HUES48 (cell line): Measurements from ENCODE around the gene BPI.

Experiments
- H3K27ac ChIP-seq: one replicate; pipeline ENCODE4 v1.7.0; 2013; ENCODE audit warnings: low read depth, low read length, inconsistent platforms
- H3K27me3 ChIP-seq: 2 replicates; pipeline ENCODE4 v1.6.1; 2013; ENCODE audit warnings: mild to moderate bottlenecking, low read length; ENCODE audit not compliant: control insufficient read depth, insufficient read depth
- H3K36me3 ChIP-seq: 2 replicates; pipeline ENCODE4 v1.6.1; 2013; ENCODE audit warnings: low read length; ENCODE audit not compliant: control insufficient read depth, insufficient read depth
- H3K4me1 ChIP-seq: 2 replicates; pipeline ENCODE4 v1.6.1; 2013; ENCODE audit warnings: mild to moderate bottlenecking, low read length; ENCODE audit not compliant: control insufficient read depth, insufficient read depth
- H3K4me3 ChIP-seq: 2 replicates; pipeline ENCODE4 v1.5.1; 2013; ENCODE audit warnings: mild to moderate bottlenecking, low read depth, low read length
- H3K9ac ChIP-seq: 2 replicates; pipeline ENCODE4 v1.6.1; 2013; ENCODE audit warnings: mild to moderate bottlenecking, low read depth, low read length, moderate library complexity
- H3K9me3 ChIP-seq: 2 replicates; pipeline ENCODE4 v1.6.1; 2013; ENCODE audit warnings: low read length; ENCODE audit not compliant: control insufficient read depth, insufficient read depth

Gene BPI

DNA sequence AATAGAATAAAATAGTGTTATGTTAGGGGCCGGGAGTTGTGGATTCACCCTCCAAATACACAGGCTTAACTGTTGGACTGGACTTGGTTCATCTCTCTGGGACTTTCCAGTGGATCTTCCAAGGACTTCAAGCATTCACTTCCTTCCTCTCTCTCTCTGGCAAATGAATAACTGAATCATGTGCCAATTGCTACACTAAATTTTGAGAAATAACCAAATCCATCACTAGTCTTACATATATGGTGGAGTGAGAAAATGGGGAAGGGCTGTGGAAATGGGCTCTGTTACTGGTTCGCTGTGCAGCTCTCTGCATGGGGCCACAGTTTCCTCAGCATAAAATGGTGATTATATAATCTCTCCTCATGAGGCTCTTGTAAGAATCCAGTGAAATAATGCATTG, 36.7 kb upstream of the BPI start:
- H3K4me1 ChIP-seq: no peaks in the 10 kb centered on the region
- no peaks in the 10 kb centered on the region; the same call in 1 of the 2 replicates for H3K27me3 ChIP-seq
- H3K9me3 ChIP-seq: no peaks in the 10 kb centered on the region
- H3K9ac ChIP-seq: no peak overlapping the region
- no peak overlapping the region for H3K27ac ChIP-seq
- H3K36me3 ChIP-seq: no peaks in the 10 kb centered on the region
- no peak overlapping the region for H3K4me3 ChIP-seq

DNA sequence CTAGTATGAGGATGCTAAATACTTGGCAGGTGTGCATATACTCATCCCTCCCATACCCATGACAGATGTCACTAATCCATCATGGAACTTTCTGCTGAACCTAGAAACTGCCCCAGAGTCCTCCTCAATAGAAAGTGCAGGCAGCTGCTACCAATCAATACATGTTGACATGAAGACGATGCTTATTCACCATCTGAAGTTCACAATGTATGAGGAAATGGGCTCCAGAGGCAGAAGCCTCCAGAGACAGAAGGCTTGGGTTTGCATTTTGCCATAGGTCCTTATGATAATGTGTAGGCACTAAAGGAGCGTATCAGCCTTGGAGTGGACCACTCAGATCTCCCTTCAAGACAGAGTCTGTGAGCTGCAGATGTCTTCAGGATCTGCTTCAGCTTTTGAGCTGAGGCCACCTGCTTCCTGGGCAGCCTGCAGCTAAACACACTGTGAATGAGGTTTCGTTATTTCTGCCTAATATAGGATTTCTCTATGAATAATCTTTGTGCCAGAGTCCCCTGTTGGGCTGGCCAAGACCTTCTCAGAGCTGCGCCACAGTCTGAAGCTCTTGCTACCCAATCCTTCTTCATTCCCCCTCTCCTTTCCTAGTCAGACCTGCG, 35.9 kb upstream of the BPI start:
- Histone ChIP-seq H3K4me3 (no peak overlapping the region), H3K36me3 (no peaks in the 10 kb centered on the region), H3K27me3 (no peaks in the 10 kb centered on the region), H3K9ac (no peak overlapping the region), H3K9me3 (no peaks in the 10 kb centered on the region), H3K4me1 (no peaks in the 10 kb centered on the region), H3K27ac (no peak overlapping the region)

DNA sequence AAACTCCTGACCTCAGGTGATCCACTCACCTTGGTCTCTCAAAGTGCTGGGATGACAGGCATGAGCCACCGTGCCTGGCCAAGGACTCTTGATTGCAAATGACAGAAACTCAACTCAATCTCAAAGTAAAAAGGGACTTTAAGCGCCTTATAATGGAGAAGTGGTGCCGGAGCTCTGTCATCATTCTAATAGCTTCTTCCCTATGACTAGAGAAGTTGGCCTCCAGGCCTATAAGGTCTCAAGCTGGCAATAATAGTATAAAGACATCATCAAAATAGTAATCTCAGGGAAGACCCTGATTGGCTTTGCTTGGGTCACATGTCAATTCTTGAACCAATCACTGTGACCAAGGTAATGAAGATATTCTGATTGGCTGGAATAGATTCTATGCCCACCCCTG, 34.9 kb upstream of the BPI start:
- Histone ChIP-seq H3K9ac (no peak overlapping the region), H3K36me3 (no peaks in the 10 kb centered on the region), H3K4me3 (no peak overlapping the region), H3K27me3 (no peaks in the 10 kb centered on the region), H3K4me1 (no peaks in the 10 kb centered on the region), H3K27ac (no peak overlapping the region), H3K9me3 (no peaks in the 10 kb centered on the region)

DNA sequence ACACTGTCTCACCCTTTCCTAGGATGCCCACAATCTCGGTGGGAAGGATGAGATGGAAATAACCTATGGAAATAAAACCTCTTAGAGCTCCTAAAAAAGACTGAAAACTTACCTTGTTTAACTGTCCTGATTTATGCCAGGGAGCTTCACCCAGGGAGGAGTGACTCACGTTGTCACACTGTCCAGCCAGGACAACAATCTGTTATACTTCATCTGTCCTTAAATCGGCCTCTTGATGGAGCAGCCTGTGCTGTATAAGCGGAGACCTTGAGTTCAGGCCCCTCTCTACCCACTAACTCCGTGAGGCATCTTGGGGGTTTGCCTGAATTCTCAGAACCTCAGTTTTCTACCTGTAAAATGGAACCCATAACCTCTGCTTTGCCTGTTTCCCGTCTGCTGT, 34.2 kb upstream of the BPI start:
- Histone ChIP-seq H3K4me3 (no peak overlapping the region), H3K27me3 (no peaks in the 10 kb centered on the region), H3K9ac (no peak overlapping the region), H3K36me3 (no peaks in the 10 kb centered on the region), H3K9me3 (no peaks in the 10 kb centered on the region), H3K4me1 (no peaks in the 10 kb centered on the region), H3K27ac (no peak overlapping the region)

DNA sequence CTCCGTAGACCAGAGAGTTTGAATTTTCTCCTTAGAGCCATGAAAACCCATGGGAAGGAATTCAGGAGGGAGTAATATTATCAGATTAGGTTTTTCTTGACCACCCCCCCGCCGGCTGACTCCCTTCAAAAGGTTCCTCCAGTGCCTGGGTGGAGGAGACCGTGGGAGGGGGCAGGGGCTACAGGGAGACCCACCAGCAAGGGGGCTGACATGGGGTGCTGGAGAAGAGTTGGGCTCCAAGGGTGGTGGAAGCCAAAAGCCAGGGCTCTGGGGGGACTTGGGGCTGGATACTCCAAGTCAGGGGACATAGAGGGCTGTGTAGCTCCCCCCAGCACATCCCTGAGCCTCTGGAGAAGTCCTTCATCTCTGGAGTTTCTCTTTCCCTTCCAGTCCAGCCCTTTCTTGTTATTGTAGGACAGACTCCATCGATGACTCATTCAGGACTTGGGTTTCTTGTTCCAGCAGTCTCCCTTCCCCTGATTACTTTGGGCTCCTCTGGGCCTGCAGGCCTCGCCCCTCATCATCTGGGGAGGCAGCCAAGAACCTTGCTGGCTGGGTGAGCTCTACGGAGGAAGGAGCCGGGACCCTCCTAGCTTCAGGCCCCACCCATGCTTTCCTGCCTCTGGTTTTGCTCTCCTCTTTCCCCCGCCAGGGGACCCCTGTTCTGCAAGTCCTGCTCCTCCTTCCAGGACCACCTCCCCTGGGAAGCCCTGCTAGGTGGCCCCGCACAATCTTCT, 32.9 kb upstream of the BPI start:
- Histone ChIP-seq H3K4me3 (no peak overlapping the region), H3K4me1 (0 out of 2 replicates have a peak, but pooled peaks cover 5% of the 10 kb centered on the region), H3K9ac (no peak overlapping the region), H3K27ac (no peak overlapping the region), H3K36me3 (no peaks in the 10 kb centered on the region), H3K9me3 (no peaks in the 10 kb centered on the region), H3K27me3 (no peaks in the 10 kb centered on the region)

DNA sequence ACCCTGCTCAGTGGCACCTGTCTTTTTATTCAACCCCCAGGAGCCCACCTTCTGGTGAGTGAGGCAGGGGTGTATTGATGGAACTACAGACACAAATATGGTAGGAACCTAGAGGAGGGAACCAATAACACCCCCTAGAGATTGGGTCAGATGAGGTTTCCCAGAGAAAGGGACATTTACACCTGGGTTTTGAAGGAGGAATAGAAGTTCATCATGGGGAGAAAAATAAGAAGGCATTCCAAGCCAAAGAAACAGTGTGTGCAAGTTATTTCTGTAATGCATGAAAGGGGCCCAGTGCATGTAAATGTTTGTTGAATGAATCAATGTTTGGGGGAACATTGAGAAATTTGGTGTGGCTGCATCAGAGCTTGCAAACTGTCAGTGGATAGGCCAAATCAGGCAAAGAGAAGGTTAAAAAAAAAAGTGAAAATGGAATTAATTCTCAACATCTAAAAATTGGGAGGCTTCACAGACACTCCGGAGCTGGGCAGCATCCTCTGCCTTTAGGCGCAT, 32.3 kb upstream of the BPI start:
- 0 out of 2 replicates have a peak, but pooled peaks cover 5% of the 10 kb centered on the region for H3K4me1 ChIP-seq

DNA sequence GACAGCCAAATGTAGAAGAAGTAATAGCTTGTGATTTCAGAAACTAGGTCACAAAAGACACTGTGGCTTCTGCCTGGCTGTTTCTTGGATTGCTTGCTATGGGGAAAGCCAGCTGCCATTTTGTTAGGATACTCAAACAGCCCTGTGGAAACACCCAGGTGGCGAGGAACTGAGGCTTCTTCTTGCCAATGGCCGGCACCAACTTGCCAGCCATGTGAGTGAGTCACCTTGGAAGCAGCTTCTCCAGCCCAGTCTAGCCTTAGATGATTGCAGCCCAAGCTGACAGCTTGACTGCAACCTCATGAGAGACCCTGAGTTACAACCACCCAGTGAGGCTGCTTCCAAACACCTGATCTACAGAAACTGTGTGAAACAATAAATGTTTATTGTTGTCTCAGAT, 31.6 kb upstream of the BPI start:
- Histone ChIP-seq H3K36me3 (no peaks in the 10 kb centered on the region), H3K27me3 (no peaks in the 10 kb centered on the region), H3K27ac (no peak overlapping the region), H3K4me3 (no peak overlapping the region), H3K9ac (no peak overlapping the region), H3K9me3 (no peaks in the 10 kb centered on the region), H3K4me1 (0 out of 2 replicates have a peak, but pooled peaks cover 5% of the 10 kb centered on the region)

More for the DNA sequence above, 32.3 kb upstream of the BPI start:
- H3K27me3 ChIP-seq: no peaks in the 10 kb centered on the region
- H3K27ac ChIP-seq: no peak overlapping the region
- no peaks in the 10 kb centered on the region for H3K9me3 ChIP-seq
- no peak overlapping the region for H3K9ac ChIP-seq
- H3K4me3 ChIP-seq: no peak overlapping the region
- H3K36me3 ChIP-seq: no peaks in the 10 kb centered on the region

DNA sequence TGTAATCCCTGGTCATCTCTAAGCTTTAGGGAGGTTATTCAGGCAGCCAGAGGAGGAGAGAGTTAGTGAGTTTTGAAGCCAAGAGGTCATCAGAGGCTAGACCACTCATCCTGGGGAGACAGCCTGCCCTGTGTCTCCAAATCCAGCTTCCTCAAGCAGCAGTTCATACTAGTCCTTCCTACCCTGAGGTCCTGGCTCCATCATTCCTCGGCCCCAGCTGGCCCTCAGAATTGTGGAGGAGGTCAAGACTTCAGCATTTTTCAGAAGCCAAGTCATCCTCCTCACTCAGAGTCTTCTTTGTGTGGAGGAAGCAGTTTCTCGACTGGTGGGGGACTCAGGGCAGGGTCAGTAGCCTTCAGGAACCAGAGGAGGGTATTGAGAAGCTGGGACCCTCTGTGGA, 31.0 kb upstream of the BPI start:
- no peaks in the 10 kb centered on the region for H3K27me3 ChIP-seq
- H3K36me3 ChIP-seq: no peaks in the 10 kb centered on the region
- no peaks in the 10 kb centered on the region for H3K9me3 ChIP-seq
- no peak overlapping the region for H3K27ac ChIP-seq
- H3K4me1 ChIP-seq: 0 out of 2 replicates have a peak, but pooled peaks cover 5% of the 10 kb centered on the region
- H3K4me3 ChIP-seq: no peak overlapping the region
- no peak overlapping the region for H3K9ac ChIP-seq

DNA sequence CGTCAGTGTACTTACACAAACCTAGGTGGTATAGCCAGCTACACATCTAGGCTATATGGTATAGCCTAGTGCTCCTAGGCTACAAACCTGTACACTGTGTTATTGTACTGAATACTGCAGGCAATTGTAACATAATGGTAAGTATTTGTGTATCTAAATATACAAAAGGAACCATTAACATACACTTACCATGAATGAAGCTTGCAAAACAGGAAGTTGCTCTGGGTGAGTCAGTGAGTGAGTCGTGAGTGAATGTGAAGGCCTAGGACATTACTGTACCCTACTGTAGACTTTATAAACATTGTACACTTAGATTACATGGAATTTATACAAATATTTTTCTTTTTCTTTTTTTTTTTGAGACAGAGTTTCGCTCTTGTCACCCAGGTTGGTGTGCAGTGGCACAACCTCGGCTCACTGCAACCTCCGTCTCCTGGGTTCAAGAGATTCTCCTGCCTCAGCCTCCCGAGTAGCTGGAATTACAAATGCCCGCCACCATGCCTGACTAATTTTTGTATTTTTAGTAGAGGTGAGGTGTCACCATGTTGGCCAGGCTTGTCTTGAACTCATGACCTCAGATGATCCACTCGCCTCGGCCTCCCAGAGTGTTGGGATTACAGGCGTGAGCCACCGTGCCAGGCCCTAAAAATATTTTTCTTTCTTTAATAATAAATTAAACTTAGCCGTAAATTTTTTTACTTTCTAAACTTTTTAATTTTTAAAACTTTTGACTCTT, 28.0 kb upstream of the BPI start:
- Histone ChIP-seq H3K36me3 (no peaks in the 10 kb centered on the region), H3K9me3 (no peaks in the 10 kb centered on the region), H3K4me3 (no peak overlapping the region), H3K9ac (no peak overlapping the region), H3K27ac (no peak overlapping the region), H3K27me3 (no peaks in the 10 kb centered on the region), H3K4me1 (0 out of 2 replicates have a peak, but pooled peaks cover 5% of the 10 kb centered on the region)

DNA sequence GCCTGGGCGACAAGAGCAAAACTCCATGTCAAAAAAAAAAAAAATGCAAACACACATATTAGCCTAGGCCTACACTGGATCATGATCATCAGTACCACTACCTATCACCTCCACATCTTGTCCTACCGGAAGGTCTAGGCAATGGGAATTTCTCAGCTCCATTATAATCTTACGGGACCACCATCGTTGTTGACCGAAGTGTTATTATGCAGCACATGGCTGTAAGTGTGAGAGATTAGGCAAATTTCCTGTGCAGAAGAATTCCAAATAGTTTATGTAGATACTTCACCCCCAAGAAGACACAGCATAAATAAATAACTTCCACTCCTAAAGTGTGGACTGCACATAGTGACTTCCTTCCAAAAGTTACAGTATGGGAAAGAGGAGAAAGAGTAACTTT, 26.7 kb upstream of the BPI start:
- Histone ChIP-seq H3K9me3 (no peaks in the 10 kb centered on the region), H3K36me3 (no peaks in the 10 kb centered on the region), H3K27ac (no peak overlapping the region), H3K4me1 (0 out of 2 replicates have a peak, but pooled peaks cover 5% of the 10 kb centered on the region), H3K27me3 (no peaks in the 10 kb centered on the region), H3K9ac (no peak overlapping the region), H3K4me3 (no peak overlapping the region)

DNA sequence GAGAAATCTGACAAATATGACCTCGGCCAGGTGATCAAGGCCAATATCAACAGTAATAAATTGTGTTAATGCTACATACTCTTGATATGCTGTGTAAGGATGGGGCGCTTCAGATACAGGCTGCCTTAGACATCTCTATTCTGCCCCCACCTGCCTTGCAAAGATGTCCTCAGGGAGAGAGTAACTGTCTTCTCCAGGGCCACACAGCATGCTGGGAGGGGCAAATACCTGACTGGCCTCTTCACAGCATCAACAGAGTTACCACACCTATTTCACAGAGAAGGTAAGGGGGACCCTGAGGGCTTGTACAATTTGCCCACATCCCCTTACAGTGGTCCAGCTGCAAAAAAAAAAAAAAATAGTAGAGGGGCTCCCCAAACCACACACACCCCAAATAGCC, 26.3 kb upstream of the BPI start:
- Histone ChIP-seq H3K27ac (no peak overlapping the region), H3K4me1 (0 out of 2 replicates have a peak, but pooled peaks cover 5% of the 10 kb centered on the region), H3K36me3 (no peaks in the 10 kb centered on the region), H3K9me3 (no peaks in the 10 kb centered on the region), H3K4me3 (no peak overlapping the region), H3K9ac (no peak overlapping the region), H3K27me3 (no peaks in the 10 kb centered on the region)
